Adrenal gland (tissue), 12 donors: ENCODE data around the gene FLNC. TPM values are rescaled to one million over a fixed set of nuclear protein-coding genes. Genes with fewer than 3 reads are reported as not detected.

ENCODE experiments used
- DNase-seq, 7 donors: peaks; one replicate each; pipeline ENCODE4 v3.0.0-alpha.2; 2019 to 2020
- H3K27ac ChIP-seq, 5 donors: fragments of 200-600 bp; sonication (generic) in 4 of 5; 1 replicate in 3 of 5; 2 replicates in 2 of 5; pipeline versions ENCODE4 v1.5.1 to v1.8.0; 2016 to 2020; ENCODE audit warnings: mild to moderate bottlenecking in 1 of 5
- H3K27me3 ChIP-seq: fragments of 200-600 bp; 2 replicates; pipeline ENCODE4 v1.8.0; 2021
- H3K36me3 ChIP-seq, 2 donors: fragments of 200-600 bp; replicated peaks in 1 of 2; 1 replicate in 1 of 2; 2 replicates in 1 of 2; pipeline versions ENCODE4 v1.5.1 to v1.8.0; 2018 to 2022
- H3K4me1 ChIP-seq, 2 donors: fragments of 200-600 bp; replicated peaks in 1 of 2; 1 replicate in 1 of 2; 2 replicates in 1 of 2; pipeline versions ENCODE4 v1.5.1 to v1.8.0; 2018 to 2021
- H3K4me3 ChIP-seq, 4 donors: fragments of 200-600 bp; sonication (generic) in 3 of 4; one replicate each; pipeline ENCODE4 v1.5.1; 2016 to 2018
- H3K9me3 ChIP-seq, 3 donors: fragments of 200-600 bp; sonication (generic) in 1 of 3; replicated peaks in 1 of 3; 1 replicate in 2 of 3; 2 replicates in 1 of 3; pipeline versions ENCODE4 v1.5.1 to v1.8.0; 2016 to 2021
- CTCF ChIP-seq, 6 experiments: fragments of 450-650 bp in 4 of 6; fragments of 200-600 bp in 2 of 6; sonication (generic) in 1 of 6; IDR thresholded peaks; 1 replicate in 5 of 6; 2 replicates in 1 of 6; pipeline versions ENCODE4 v1.5.1 to v1.8.0; 2016 to 2021; ENCODE audit warnings: antibody characterized with exemption in 6 of 6, mild to moderate bottlenecking in 2 of 6, moderate library complexity in 1 of 6
- POLR2A ChIP-seq, 2 donors: fragments of 450-650 bp; IDR thresholded peaks; one replicate each; pipeline ENCODE4 v1.6.1; 2017; ENCODE audit warnings: antibody characterized with exemption in 2 of 2, mild to moderate bottlenecking in 2 of 2, moderate library complexity in 1 of 2
- WGBS, 4 donors: extraction: QIAGEN DNeasy Blood & Tissue Kit in 2 of 4; methylation state at CpG; one replicate each; pipeline versions ENCODE4 v1.1.5 to v1.1.7; 2013 to 2017; 5-methylcytosine and 5-hydroxymethylcytosine counted together
- intact Hi-C, 2 donors: fragments of 100-400 bp; cut with DNase I; formaldehyde crosslinking; loops; one replicate each; pipeline versions ENCODE4 v1.14.1 to v1.15.0; 2022 to 2023
- polyA plus RNA-seq, 3 donors: library from polyadenylated mRNA; stranded (reverse); fragments of 200-250 nt in 2 of 3; fragments of 350-450 nt in 1 of 3; fragmentation: Illumina TruSeq in 1 of 3; extraction: RNeasy Lipid Tissue Mini Kit (QIAGEN cat#74804) in 1 of 3; gene quantifications; one replicate each; pipeline ENCODE4 v1.2.3, GENCODE V29; 2013 to 2014
- total RNA-seq, 9 donors: library from RNA; depleted of rRNA in 4 of 9; stranded (reverse); fragments of >200 nt in 4 of 9; fragments of 120-200 nt in 1 of 9; fragmentation: NEBNext Ultra II Directional in 1 of 9; extraction: Animal tissue kit (Norgen Biotek cat#: 25700) in 1 of 9; gene quantifications; one replicate each; pipeline versions ENCODE4 v1.1.0 to v1.2.4, GENCODE V29; 2013 to 2023
- donor health status: healthy with polysubstance abuse.
- donor health status: Bipolar disorder and iron deficiency.
- donor health status: DM: yes; HTN: yes; CAD: no.
- donor health status: DM: no; HTN: no; CAD: no.
- donor health status: DM: no; HTN: no; CAD: no.
- donor health status: DM: yes; HTN: yes; CAD: no.

The FLNC gene
- total and polyA plus RNA-seq, 12 donors, result 0.66 to 7.3 (median 2.5) TPM

DNA sequence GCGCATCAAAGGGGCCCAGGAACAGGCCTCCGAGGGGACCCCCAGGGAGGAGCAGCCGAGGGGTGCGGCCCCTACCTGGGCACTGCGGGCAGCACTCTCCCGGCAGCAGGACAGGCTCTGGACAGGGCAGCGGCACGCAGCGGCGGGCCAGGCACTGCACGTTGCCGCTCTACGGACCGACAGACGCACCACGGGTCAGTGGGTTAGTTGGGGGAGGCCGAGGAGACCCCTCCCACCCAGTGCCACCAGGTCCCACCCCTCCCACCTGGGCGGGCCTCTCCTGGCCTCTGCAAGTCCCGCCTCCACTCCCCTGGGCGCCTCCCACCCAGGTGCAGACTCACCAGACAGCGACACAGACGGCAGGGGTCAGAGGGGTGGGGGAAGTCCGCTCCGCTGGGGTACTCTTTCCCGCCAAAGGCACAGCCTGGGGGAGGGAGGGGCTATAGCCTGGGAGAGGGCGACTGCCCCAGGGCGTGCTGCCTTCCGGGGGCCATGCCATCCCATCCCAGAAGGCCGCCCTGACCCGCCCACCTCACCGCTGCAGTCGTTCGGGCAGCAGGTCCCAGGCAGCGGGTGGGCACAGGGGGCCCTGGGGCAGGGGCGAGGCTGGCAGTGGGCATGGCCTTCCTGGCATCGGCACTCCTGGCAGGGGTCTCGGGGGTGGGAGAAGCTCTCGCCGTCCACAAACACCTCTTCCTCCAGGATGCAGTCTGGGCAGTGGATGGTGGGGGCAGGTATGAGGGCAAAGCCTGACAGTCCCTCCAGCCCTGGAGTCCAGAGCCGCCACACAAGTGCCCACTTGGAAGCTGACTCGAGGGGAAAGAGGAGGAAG is 61.1 kb downstream of the FLNC start:
- Histone ChIP-seq H3K27me3 (peaks cover 12% of the 10 kb centered on the region), H3K4me3 (peak overlapping the region in 1 of 4 donors; percentile 45), H3K36me3 (no peaks in the 10 kb centered on the region), H3K27ac (no peak overlapping the region), H3K9me3 (no peaks in the 10 kb centered on the region), H3K4me1 (no peaks in the 10 kb centered on the region)
- WGBS, 4 donors, result 34 to 45% (median 37%) methylated on average over 13 to 41 of the region's 41 CpGs
- TF ChIP-seq CTCF (IDR thresholded peaks at IDR 0.05) (no peak), POLR2A (IDR thresholded peaks at IDR 0.05) (no peak)
- DNase-seq, result no peak
- intact Hi-C loops, result no loop called here

DNA sequence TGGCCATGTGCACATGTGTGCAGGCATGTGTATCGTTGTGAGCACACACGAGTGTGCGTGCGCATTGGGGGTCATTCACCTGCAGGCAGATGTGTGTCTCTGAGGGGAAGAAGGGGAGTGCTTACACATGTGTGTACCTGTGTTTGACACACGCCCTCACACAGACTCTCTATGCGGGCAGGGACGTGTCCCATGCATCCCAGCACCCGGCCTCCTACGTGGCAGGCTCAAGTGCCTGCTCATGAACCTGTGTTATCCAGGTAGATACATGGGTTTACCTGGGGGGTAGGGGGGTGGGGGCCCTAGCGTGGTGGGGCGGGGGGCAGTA is 61.7 kb downstream of the FLNC start:
- Histone ChIP-seq H3K36me3 (no peaks in the 10 kb centered on the region), H3K9me3 (no peaks in the 10 kb centered on the region), H3K27me3 (peaks cover 12% of the 10 kb centered on the region), H3K4me1 (no peaks in the 10 kb centered on the region), H3K4me3 (no peak overlapping the region), H3K27ac (no peak overlapping the region)
- no peak for DNase-seq
- 80 to 89% (median 83%) methylated on average over 5 to 11 of the region's 11 CpGs for WGBS, 4 donors
- intact Hi-C loops, result no loop called here
- no peak for TF ChIP-seq POLR2A (IDR thresholded peaks at IDR 0.05)
- no peak for TF ChIP-seq CTCF (IDR thresholded peaks at IDR 0.05)

DNA sequence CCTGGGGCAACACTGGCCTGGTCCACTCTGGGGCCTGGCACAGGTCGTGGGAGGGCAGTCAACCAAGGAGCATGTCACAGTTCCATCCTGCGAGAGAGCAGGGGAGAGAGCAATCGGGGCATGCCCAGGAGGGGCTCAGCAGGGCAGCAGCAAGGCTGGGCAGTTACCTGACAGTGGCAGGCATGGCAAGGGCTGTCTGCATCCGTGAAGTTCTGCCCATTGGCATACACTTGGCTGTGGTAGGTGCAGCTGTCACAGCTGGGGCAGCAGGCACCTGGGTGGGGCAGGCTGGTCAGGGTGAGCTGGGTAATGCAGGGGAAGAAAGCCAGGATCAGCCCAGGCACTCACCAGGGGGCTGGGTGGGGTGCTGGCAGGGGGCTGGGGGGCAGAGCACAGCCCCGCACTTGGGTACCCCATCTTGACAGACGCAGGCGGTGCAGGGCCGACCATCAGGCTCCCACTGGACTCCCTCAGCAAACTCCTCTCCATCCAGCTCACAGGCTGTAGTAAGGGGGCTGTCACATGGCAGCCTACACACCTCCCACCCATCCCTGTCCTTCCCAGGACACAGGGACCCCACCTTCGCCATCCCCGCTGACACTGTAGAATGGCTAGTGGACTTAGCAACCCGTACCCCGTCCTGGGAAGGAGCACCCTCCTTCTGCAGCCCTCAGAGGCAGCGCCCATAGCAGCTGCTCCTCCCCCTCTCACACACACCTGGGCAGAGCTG is 62.5 kb downstream of the FLNC start:
- Histone ChIP-seq H3K36me3 (no peaks in the 10 kb centered on the region), H3K4me1 (no peaks in the 10 kb centered on the region), H3K27me3 (peaks cover 12% of the 10 kb centered on the region), H3K27ac (no peak overlapping the region), H3K9me3 (no peaks in the 10 kb centered on the region), H3K4me3 (no peak overlapping the region)
- DNase-seq, result no peak
- intact Hi-C loops, result no loop called here
- 83 to 94% (median 92%) methylated on average over 8 to 13 of the region's 13 CpGs for WGBS, 4 donors
- TF ChIP-seq POLR2A (IDR thresholded peaks at IDR 0.05) (no peak), CTCF (IDR thresholded peaks at IDR 0.05) (no peak)

GRCh38 chr7:128893251-128894100 is 63.3 kb downstream of the FLNC start:
- no peak for DNase-seq
- 89 to 93% (median 91%) methylated on average over 14 to 23 of the region's 23 CpGs for WGBS, 4 donors
- H3K9me3 ChIP-seq, result no peaks in the 10 kb centered on the region
- no peak overlapping the region for H3K27ac ChIP-seq
- H3K4me3 ChIP-seq, result no peak overlapping the region
- no peaks in the 10 kb centered on the region for H3K4me1 ChIP-seq
- H3K36me3 ChIP-seq, result no peaks in the 10 kb centered on the region
- peaks cover 12% of the 10 kb centered on the region for H3K27me3 ChIP-seq
- intact Hi-C loops, result no loop called here
- no peak for TF ChIP-seq CTCF (IDR thresholded peaks at IDR 0.05)
- TF ChIP-seq POLR2A (IDR thresholded peaks at IDR 0.05), result no peak
